ENCODE data around the gene TMEM270.

TMEM270 gene

GRCh38 chr7:73888959-73889358 lies 28.0 kb downstream of the TMEM270 start:
- DNase-seq (ENCODE audit: low spot score), result no peak

DNA sequence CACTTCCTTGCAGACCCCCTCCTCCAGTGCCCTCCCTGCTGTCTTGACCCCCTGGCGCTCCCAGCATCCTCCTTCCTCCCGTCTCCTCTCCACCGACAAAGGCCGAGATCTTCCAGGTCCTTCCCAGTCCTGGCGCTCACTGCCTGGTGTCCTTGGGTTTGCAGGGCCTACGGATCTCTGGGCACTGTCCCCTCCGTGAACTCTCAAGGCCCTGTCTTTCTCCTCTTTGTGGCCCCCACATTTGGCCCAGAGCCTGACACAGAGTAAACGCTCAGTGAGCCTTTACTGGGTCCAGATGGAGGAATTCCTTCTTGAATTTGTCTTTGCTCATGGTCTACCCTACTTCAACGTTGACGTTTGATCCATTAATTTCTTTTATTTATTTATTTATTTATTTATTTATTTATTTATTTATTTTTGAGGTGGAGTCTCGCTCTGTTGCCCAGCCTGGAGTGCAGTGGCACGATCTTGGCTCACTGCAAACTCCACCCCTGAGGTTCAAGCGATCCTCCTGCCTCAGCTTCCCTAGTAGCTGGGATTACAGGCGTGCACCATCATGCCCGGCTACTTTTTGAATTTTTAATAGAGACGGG lies 29.7 kb downstream of the TMEM270 start:
- DNase-seq (ENCODE audit: low spot score), result no peak

DNA sequence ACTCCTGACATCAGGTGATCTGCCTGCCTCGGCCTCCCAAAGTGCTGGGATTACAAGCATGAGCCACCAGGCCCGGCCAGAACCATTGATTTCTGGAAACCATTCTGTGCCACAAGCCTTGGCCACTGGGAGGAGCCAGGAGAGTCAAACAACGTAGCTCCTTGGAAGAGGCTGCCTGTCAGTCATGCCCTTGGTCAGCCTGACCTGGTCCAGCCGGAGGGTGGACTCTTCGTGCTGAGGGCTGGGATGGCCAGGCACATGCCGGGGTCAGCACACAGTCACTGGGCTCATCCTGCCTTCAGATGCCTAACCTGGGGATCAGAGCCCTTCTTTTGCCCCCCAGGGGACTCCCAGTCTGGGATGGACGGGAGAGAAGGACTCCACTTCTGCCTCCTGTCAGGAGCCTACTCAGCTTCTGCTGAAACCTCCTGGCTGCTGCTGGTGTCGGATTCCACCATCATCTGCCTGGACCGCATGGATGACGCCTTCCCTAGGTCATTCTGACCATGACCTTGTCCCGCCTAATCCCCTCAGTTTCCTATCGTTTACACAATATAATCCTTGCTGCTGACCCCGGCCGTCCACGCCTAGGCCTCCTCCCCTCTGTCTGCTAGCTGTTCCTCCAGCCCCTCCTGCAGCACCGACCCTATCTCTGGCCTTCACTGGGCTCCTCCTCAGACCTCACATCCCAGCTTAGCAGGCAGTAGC lies 30.4 kb downstream of the TMEM270 start:
- no peak for DNase-seq (ENCODE audit: low spot score)

DNA sequence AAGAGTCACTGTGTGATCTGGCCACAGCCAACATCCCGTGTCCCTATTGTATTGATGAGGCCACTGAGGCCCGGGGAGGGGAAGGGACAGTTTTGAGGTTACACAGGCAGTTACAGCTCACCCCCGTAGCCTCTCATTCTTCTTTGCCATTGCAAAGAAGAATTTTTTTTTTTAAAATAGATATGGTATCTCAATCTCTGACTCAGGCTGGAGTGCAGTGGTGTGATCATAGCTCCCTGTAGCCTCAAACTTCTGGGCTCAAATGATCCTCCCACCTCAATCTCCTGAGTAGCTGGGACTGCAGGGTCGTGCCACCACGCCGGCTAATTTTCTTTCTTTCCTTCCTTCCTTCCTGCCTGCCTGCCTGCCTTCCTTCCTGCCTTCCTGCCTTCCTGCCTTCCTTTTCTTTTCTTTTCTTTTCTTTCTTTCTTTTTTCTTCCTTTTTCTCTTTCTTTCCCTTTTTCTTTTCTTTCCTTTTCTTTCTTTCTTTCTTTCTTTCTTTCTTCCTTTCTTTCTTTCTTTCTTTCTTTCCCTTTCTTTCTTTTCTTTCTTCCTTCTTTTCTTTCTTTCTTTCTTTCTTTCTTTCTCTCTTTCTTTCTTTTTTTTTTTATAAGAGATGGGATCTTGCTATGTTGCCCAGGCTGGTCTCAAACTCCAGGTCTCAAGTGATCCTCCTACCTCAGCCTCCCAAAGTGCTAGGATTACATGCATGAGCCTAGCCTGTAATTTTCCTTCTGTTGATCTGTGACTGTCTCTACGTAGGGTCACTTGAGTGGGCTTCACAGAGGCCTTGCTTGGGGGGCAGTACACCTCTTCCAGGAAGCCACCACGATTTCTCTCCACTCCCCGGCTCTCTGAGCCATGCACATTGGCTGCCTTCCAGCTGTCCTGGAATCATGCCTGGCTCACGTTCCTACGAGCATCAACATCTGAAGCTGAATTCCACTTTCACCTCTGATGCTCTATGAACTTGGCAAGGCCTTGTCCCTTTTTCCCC lies 31.3 kb downstream of the TMEM270 start:
- DNase-seq (ENCODE audit: low spot score), result peak; percentile 44

DNA sequence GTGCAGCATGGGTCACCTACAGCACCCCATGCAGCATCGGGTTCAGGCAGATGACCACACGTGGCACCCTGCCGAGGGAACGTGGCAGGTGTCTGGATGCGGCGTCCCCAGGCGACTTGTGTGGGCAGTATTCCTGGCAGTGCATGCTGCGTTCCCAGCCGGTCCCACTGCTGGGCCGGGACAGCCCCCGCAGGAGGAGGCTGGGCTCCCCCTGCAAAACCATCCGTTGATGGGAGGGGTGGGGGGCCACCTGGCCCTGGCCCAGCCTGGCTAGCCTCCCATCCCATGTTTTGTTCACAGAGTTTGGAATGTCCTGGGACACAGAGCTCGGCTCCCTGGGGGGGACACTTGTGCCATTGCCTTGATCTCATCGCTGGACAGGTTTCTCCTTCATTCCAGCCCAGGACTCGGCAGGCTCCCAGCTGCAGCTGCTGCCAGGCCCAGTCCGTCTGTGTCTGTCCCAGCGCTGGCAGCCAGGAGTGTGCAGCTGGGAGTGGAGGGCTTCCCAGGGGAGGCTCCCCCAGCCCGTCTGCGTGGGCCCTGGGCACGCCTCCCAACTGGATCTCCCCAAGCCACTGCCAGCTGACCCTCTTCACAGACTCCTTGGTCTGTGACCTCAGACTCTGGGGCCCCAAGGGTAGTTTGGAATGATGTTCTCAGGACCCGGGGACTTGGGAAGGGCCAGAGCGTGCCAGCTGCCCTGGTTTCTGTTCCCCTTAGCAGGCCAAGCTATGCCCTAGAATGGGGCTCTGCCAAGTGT lies 32.6 kb downstream of the TMEM270 start:
- DNase-seq (ENCODE audit: low spot score), result no peak

- DNase-seq (ENCODE audit: low spot score), result no peak
These were observed 33.2 kb downstream of the TMEM270 start for GRCh38 chr7:73894166-73894565.

DNA sequence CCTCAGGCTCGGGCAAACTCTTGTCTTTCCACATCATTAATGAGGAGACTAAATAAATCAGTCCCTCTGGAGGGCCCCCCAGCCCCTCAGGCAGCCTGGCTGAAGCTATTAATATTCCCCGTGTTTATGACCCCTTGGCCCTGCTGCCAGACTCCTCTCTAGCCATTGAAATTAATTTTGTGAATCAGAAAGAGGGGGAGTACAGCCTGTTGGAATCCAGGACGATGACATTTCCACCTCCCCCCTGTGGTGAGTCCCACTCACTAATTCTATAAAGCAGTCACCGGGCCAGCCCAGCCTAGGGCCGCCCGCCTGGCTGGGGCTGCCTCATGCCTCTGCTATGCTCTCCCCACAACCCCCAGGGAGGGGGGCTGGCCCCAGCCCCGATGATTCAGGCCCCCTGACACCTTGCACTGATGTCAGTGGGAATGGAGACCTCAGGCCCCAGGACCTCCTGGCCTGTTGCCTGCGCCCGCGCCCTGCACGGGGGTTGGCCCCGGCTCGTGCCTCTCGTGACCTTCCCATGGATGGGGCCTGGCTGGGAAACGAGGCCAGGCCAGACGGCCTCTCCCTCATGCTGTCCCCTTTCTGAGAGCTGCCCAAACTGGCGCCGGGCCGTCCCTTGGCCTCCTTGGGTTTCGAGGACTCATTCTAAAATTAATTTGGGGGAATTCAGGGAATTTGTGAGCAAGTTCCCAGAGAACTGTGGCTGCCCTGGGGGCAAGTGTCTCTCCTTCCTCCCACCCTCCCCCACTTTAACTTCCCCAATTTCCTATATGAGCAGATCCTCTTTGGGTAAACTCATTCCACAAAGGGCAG lies 34.0 kb downstream of the TMEM270 start:
- DNase-seq (ENCODE audit: low spot score), result peak; percentile 41

DNA sequence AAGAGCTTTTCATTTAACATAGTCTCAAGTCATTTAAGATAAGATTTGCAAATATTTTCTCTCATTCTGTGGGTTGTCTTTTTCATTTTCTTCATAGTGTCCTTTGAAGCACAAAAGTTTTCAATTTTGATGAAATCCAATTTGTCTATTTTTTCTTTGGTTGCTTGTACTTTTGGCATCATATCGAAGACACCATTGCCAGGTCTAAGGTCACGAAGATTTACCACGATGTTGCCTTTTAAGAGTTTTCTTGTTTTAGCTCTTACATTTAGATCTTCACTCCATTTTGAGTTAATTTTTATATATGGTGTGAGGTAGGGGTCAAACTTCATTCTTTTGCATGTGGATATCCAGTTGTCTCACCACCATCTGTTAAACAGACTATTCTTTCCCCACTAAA lies 34.7 kb downstream of the TMEM270 start:
- no peak for DNase-seq (ENCODE audit: low spot score)

DNA sequence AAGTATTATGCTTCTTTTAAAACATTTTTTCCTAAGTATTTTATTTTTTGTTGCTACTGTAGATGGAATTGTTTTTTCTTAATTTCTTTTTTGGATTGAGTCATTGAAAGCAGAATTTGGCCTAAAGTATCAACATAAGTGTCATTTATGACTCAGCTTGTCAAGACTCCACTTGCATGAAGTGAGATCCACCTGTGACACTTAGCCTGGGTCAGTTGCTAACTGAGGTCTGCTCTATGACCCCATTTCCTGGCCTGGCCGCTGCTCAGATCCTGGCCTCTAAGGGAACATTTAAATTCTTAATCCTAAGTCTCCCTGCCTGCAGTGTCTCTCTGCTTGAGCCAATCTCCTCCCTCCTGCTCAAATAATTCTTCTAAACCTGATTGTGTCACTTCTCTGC lies 35.5 kb downstream of the TMEM270 start:
- no peak for DNase-seq (ENCODE audit: low spot score)

DNA sequence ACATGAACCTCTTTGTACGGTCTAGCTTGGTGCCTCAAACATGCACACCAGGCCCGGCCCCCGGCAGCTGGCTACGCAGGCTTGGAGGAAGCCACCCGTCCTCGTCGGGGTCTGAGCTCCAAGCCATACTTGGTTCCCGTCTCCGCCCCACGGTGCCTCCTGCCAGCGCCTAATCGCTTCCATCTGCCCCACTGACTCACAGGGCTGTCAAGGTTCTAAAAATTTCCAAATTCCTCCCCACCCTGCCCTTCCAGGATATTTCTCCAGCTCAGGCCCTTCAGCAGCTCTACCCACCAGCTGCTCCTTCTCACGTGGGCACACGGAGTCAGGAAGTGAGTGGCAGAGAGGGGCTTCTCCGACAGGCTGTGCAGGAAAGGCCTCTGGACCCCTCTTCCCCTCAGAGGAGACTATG lies 38.8 kb downstream of the TMEM270 start:
- no peak for DNase-seq (ENCODE audit: low spot score)

- DNase-seq (ENCODE audit: low spot score), result no peak
These were observed 39.3 kb downstream of the TMEM270 start for GRCh38 chr7:73900286-73900685.

DNA sequence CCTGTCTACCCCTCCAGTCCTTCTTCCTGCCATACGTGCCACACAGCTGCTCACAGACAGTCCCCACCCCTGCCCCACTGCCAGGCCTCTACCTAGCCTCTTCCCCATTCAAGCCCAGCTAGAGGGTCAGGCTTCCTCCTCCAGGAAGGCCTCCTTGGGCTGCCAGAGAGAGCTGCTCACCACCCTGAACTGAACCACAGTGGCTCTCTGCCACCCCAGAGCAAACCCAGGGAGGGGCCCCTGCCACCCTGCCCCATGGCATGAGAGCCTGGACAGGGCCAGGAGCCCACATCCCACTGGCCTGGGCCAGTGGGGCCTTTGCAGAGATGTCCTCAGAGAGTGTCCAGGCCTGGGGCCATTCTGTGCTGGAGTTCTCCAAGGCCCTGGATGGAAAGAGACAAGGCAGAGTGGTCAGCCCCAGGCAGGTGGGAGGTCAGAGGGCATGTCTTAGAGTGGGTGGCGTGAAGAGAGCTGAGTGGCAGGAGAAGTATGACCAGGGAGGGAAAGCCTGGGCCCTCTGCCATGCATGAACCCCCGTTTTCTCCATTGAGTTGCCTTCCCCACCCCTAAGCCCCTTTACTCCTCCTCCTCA lies 40.4 kb downstream of the TMEM270 start:
- no peak for DNase-seq (ENCODE audit: low spot score)

- no peak for DNase-seq (ENCODE audit: low spot score)
These were observed 41.1 kb downstream of the TMEM270 start for GRCh38 chr7:73901823-73902597.

- DNase-seq (ENCODE audit: low spot score), result no peak
These were observed 42.6 kb downstream of the TMEM270 start for GRCh38 chr7:73903321-73904218.

- DNase-seq (ENCODE audit: low spot score), result no peak
These were observed 43.5 kb downstream of the TMEM270 start for GRCh38 chr7:73904219-73905137.

DNA sequence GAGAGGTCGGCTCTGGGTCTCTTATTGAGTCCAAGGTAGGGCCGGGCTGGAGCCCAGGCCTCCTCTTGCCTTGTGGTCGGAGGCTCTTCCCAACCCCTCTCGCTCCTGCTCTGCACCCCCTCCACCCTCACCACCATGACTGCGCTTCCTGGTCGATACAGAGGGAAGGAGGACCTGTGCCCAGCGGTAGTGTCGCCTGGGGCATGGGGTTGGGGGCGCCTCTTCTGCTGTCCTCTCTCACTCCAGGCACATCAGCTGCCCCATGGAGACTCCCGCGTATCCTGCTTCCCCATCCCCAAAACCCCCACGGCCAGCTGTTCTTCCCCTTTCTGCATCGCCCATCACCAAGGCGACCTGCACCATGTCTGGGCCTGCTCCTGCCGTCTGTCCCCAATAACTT lies 44.4 kb downstream of the TMEM270 start:
- no peak for DNase-seq (ENCODE audit: low spot score)

DNA sequence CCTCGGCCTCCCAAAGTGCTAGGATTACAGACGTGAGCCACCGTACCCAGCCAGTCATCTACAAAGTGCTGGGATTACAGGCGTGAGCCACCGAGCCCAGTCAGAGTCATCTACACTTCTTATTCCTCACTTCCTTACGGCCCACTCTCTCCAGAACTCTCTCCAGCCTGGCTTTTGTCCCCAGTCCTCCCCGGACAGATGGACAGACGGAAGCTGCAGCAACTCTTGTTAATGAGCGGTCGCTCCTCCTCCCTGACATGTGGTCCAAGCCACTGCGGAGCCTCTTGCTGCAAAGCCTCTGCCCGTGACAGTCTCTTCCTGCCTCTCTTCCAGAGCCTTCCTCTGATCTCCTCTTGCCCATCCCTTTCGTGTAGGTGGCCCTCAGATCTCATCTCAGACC lies 45.9 kb downstream of the TMEM270 start:
- DNase-seq (ENCODE audit: low spot score), result no peak

All from LoVo (cell line).